ENCODE measurements around the gene COQ8A.

DNA sequence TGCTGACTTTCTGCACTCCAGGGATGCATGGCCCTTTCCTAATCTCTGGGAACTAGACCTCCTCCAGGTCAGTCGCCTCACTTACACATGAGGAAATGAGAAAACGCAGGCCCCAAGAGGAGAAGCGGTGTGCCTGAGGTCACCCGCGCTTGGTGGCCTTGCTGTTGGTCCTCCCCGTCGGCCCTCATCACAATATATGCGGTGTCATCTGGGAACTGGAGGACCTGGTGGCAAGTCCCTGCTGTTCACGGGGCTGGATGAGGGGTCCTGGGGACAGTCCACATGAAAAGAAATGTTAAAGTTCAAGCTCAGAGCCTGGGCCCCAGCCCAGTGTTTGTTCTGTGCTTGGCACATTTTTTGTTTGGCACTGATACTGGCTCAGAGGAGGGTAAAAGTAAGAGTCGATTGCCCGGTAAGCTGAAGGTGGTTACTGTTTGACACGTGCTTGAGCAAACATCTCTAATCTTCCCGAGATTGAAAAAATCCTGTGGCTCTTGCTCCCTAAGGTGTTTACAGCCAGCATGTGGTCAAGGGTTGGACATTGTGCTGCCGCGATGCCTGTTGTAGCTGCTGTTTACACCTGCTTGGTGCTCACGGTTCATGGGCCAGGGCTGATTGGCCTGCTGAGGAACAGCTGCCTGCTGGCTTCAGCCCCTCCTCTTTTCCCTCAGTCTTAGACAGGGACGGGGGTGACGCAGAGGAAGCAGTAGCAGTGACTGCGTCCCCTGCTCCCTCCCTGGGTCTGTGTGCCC is 5.2 kb downstream of the COQ8A start:
- TF ChIP-seq, protein P1, sequence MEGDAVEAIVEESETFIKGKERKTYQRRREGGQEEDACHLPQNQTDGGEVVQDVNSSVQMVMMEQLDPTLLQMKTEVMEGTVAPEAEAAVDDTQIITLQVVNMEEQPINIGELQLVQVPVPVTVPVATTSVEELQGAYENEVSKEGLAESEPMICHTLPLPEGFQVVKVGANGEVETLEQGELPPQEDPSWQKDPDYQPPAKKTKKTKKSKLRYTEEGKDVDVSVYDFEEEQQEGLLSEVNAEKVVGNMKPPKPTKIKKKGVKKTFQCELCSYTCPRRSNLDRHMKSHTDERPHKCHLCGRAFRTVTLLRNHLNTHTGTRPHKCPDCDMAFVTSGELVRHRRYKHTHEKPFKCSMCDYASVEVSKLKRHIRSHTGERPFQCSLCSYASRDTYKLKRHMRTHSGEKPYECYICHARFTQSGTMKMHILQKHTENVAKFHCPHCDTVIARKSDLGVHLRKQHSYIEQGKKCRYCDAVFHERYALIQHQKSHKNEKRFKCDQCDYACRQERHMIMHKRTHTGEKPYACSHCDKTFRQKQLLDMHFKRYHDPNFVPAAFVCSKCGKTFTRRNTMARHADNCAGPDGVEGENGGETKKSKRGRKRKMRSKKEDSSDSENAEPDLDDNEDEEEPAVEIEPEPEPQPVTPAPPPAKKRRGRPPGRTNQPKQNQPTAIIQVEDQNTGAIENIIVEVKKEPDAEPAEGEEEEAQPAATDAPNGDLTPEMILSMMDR (IDR thresholded peaks at IDR 0.05) = no peak
- no peak for TF ChIP-seq POLR2A (IDR thresholded peaks at IDR 0.05)

Data from lower leg skin (tissue), 3 donors.